Cardiac fibroblast (primary cell): ENCODE measurements around the gene FSIP1.

Source experiments
- DNase-seq, 2 donors: peaks; one replicate each; pipeline versions ENCODE4 v3.0.0 to v3.0.0-alpha.2; 2010; ENCODE audit warnings: low read depth in 2 of 2
- H3K4me3 ChIP-seq, 2 donors: replicated peaks in 1 of 2; 1 replicate in 1 of 2; 2 replicates in 1 of 2; pipeline ENCODE4 v1.5.1; 2011; ENCODE audit warnings: low read depth in 2 of 2, low read length in 2 of 2, mild to moderate bottlenecking in 2 of 2, moderate library complexity in 1 of 2
- TF ChIP-seq, protein P1 (sequence below): IDR thresholded peaks from one replicate; pipeline ENCODE4 v1.5.1; 2011; ENCODE audit warnings: low read depth, mild to moderate bottlenecking, low read length, inconsistent platforms

FSIP1 gene

DNA sequence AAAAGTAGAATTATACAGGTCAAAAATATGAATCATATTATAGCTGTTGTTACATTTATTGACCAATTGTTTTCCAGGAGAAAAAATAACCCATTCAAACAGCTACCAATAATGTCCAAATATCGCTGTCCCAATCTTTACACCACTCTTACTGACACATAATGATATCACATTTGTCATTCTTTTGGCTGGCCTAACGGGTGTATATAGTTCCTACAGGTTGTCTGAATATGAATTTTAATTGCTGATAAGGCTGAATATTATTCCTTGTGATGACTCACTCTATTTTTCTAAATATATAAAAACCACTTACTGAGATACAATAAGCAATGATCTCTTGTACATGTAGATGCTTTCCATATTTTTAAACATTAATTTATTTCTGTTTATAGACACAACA is 76.4 kb downstream of the FSIP1 start:
- H3K4me3 ChIP-seq = no peak overlapping the region
- DNase-seq = no peak
- TF ChIP-seq, protein P1, sequence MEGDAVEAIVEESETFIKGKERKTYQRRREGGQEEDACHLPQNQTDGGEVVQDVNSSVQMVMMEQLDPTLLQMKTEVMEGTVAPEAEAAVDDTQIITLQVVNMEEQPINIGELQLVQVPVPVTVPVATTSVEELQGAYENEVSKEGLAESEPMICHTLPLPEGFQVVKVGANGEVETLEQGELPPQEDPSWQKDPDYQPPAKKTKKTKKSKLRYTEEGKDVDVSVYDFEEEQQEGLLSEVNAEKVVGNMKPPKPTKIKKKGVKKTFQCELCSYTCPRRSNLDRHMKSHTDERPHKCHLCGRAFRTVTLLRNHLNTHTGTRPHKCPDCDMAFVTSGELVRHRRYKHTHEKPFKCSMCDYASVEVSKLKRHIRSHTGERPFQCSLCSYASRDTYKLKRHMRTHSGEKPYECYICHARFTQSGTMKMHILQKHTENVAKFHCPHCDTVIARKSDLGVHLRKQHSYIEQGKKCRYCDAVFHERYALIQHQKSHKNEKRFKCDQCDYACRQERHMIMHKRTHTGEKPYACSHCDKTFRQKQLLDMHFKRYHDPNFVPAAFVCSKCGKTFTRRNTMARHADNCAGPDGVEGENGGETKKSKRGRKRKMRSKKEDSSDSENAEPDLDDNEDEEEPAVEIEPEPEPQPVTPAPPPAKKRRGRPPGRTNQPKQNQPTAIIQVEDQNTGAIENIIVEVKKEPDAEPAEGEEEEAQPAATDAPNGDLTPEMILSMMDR = no peak

DNA sequence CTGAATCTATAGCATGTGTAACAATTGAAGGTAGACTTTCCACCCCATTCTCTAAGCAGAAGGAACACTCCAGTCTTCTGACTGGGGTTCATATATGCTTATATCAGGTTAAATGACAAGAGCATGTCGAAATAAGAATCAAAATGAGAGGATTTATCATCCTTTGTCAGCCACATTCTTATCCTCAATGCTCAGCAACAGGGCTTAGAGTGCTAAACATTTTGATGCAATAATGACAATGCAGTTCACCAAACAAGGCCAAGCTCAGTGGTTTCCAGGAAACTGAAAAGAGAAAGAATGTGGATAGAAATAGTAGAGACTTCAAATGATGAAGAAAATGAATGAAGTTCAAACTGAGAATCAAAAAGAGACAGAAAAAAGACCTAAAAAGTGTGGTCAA is 78.0 kb downstream of the FSIP1 start:
- DNase-seq = peak; percentile 71 to 79
- H3K4me3 ChIP-seq = no peak overlapping the region
- TF ChIP-seq, protein P1 = no peak

DNA sequence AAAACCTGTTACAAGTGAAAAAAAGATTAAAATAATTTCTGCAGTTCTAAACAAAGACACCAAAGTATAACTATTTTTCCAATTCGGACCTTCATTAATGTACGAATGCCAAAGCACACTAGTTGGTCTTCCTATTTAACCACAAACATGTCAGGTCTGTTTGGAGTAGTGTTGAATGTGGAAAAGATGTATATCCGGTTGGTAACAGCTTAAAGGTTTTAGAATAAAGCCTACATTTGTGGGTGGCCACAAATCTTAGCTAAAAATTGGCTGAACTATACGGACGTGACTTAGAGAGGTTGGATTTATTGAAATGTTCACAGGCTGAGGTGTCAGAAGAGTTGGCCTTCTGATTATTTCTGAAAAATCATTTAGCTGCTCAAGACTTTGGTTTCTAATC is 78.4 kb downstream of the FSIP1 start:
- no peak for DNase-seq
- TF ChIP-seq, protein P1 = no peak
- H3K4me3 ChIP-seq = no peak overlapping the region

DNA sequence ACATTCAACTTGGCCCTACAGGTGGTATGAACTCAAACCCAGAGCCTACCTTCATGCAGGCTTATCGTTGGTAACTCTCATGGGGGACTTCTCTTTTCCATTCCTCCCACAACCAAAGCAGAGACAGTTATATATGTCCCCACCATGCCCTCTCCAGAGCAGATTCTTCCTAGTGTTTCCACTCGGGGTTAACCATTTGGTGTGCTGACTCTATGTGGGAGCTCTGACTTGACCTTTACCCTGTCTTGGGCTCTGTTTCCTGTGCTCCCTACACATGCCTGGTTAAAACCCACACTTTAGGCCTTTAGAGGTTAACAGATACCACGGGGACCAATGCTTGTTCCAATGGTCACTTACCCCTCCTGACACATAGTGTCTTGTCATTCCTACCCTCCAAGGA is 80.7 kb downstream of the FSIP1 start:
- TF ChIP-seq, protein P1 = no peak
- no peak overlapping the region for H3K4me3 ChIP-seq
- no peak for DNase-seq

DNA sequence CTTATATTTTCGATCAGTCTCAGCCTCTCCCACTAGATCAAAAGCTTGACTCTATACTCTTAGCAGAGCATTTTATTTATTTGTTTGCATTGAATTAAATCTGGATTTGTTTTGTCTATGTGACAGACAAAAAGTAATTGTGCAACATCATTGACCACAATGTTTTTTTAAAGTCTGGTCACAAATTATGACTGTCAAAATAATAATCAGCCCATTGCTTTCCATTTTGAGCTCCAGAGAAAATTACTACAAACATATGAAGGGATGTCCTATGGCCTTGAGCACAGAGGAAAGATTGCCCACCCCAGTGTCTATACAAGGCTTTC is 82.3 kb downstream of the FSIP1 start:
- no peak for DNase-seq
- TF ChIP-seq, protein P1 = no peak
- H3K4me3 ChIP-seq = no peak overlapping the region

DNA sequence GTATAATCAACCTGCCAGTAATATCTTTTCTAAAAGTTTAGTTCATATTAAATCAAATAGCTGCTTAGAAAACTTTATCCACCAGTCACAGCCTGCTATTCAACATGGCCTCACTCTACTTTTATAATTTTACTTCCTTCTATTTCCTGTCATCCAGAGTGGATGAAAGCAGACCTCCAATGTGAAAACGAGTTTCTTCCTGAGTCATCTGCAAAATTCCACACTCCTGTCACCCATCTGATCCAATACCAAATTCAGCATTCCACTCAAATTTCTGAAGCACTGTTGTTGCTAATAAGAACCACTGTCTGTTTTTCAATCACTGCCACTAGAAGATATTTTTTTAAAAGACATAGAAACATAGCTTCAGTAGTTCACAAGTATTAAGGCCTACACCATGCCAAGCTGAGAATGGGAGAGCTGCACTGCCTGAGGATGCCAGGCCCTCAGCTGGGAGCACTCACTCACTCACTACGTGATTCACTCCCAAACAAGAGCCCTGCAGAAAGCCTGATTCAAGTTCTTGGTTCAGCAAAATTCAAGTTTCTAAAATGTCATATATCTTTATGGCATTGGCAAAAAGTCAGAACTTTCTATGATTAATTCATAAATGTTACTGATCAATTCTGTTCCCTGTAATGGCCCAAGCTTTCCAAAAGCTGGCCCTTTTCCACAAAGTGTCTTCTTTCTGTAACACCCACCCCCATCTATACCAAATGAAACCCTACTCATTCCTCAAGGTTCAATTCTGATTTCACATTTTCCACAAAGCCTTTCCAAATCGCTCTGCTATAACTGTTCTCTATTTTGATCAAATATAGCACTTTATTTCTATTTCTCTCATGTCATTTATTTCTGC is 82.9 kb downstream of the FSIP1 start:
- H3K4me3 ChIP-seq = no peak overlapping the region
- peak in 1 of 2 donors; percentile 15 for DNase-seq
- TF ChIP-seq, protein P1 = no peak
